ENCODE results near the gene OR8H3. TPM values are rescaled to one million over a fixed set of nuclear protein-coding genes. Genes with fewer than 3 reads are reported as not detected.

The OR8H3 gene
- total and polyA plus RNA-seq, 2 of the 13 experiments (the other 11 are each of a cell fraction or from before 2014, with no cell fraction given) = not detected

DNA sequence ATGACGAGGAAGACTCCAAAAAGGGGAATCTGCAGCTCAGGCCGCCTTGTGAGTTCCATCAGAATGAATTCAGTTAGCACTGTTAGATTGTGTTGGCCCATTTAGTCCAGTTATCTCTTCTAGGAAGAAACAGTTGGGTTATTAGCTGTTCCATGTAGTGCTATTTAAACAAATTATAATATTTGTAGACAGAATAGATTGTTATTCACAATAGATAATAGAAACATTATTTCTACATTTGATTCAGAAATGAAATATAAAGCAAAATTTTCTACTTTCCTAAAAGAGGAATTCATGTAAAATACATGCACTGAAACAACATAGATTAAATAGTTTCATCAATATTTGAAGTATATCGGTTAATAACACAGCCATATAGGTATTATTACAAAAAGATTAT, 38.0 kb downstream of the OR8H3 start, which contains the start of gene OR8K5:
Gene OR8K5 (minus strand): TSS at position 101 of the 400 bp plus-strand sequence. CDS start 0 bp downstream, at position 101.
- no peak within 1 kb of the TSS for H3K27ac ChIP-seq (ENCODE audit: extremely low read length, insufficient read depth, low read length)
- FAIRE-seq (no peak), DNase-seq (ENCODE audit: low spot score) (no peak), ATAC-seq (no peak)
- under 1% methylated on average over 3 of the region's 3 CpGs for WGBS (ENCODE audit: low lambda C conversion rate)
- no peak within 1 kb of the TSS for H3K4me3 ChIP-seq (replicated peaks in 1 of 3; ENCODE audit: insufficient read depth in 1 of 3, low read depth in 2 of 3, low read length in 3 of 3)
- H3K4me2 ChIP-seq (ENCODE audit: low read depth, low read length) = no peak within 1 kb of the TSS
- no peaks in the 10 kb centered on the region for H4K20me1 ChIP-seq (ENCODE audit: insufficient read depth, low read length)
- no TSS peak for BruUV-seq (replicated peaks)
- in situ Hi-C loops (cut with HindIII; ENCODE audit: extremely low pct_ligation_motif_present, low pct_unique_long_range_greater_than_20kb) = no loop called here
- no peak for TF ChIP-seq KDM3A (CRISPR knock-in tag; IDR thresholded peaks at IDR 0.05; ENCODE audit: low read depth)
- TF ChIP-seq ZNF562 (CRISPR knock-in tag; IDR thresholded peaks at IDR 0.05; ENCODE audit: borderline replicate concordance) = no peak
- TF ChIP-seq TAF1 (CRISPR knock-in tag; IDR thresholded peaks at IDR 0.05) = no peak
- no peak for TF ChIP-seq RNF2 (conservative IDR thresholded peaks at IDR 0.05; ENCODE audit: low read depth)
- no peak for TF ChIP-seq ZNF558 (CRISPR knock-in tag; IDR thresholded peaks at IDR 0.05; ENCODE audit: borderline replicate concordance)
- TF ChIP-seq MED1 (CRISPR knock-in tag; IDR thresholded peaks at IDR 0.05) = no peak
- no peak for TF ChIP-seq ZNF280D (CRISPR knock-in tag; IDR thresholded peaks at IDR 0.05)
- TF ChIP-seq PHF8 (CRISPR knock-in tag; IDR thresholded peaks at IDR 0.05) = no peak
- TF ChIP-seq ZNF546 (CRISPR knock-in tag; conservative IDR thresholded peaks at IDR 0.05) = no peak
- TF ChIP-seq, protein P1, sequence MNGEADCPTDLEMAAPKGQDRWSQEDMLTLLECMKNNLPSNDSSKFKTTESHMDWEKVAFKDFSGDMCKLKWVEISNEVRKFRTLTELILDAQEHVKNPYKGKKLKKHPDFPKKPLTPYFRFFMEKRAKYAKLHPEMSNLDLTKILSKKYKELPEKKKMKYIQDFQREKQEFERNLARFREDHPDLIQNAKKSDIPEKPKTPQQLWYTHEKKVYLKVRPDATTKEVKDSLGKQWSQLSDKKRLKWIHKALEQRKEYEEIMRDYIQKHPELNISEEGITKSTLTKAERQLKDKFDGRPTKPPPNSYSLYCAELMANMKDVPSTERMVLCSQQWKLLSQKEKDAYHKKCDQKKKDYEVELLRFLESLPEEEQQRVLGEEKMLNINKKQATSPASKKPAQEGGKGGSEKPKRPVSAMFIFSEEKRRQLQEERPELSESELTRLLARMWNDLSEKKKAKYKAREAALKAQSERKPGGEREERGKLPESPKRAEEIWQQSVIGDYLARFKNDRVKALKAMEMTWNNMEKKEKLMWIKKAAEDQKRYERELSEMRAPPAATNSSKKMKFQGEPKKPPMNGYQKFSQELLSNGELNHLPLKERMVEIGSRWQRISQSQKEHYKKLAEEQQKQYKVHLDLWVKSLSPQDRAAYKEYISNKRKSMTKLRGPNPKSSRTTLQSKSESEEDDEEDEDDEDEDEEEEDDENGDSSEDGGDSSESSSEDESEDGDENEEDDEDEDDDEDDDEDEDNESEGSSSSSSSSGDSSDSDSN (CRISPR knock-in tag; IDR thresholded peaks at IDR 0.05) = no peak
- TF ChIP-seq PTBP1 (IDR thresholded peaks at IDR 0.05; ENCODE audit: low read depth, low read length, poor library complexity, severe bottlenecking) = no peak
- no peak for TF ChIP-seq ZNF792 (CRISPR knock-in tag; IDR thresholded peaks at IDR 0.05)
- no peak for TF ChIP-seq GTF3A (CRISPR knock-in tag; conservative IDR thresholded peaks at IDR 0.05)
- TF ChIP-seq MAF1 (CRISPR knock-in tag; IDR thresholded peaks at IDR 0.05; ENCODE audit: borderline replicate concordance) = no peak
- no peak for TF ChIP-seq ZNF720 (CRISPR knock-in tag; IDR thresholded peaks at IDR 0.05)
- TF ChIP-seq SIX4 (CRISPR knock-in tag; IDR thresholded peaks at IDR 0.05) = no peak
- no peak for TF ChIP-seq ZNF749 (CRISPR knock-in tag; IDR thresholded peaks at IDR 0.05; ENCODE audit: borderline replicate concordance)
- TF ChIP-seq, protein P2, sequence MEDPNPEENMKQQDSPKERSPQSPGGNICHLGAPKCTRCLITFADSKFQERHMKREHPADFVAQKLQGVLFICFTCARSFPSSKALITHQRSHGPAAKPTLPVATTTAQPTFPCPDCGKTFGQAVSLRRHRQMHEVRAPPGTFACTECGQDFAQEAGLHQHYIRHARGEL (CRISPR knock-in tag; IDR thresholded peaks at IDR 0.05) = no peak
- TF ChIP-seq, protein P3, sequence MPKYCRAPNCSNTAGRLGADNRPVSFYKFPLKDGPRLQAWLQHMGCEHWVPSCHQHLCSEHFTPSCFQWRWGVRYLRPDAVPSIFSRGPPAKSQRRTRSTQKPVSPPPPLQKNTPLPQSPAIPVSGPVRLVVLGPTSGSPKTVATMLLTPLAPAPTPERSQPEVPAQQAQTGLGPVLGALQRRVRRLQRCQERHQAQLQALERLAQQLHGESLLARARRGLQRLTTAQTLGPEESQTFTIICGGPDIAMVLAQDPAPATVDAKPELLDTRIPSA (CRISPR knock-in tag; IDR thresholded peaks at IDR 0.05; ENCODE audit: borderline replicate concordance) = no peak
- no peak for TF ChIP-seq ZBTB7B (CRISPR knock-in tag; IDR thresholded peaks at IDR 0.05)
- no peaks in the 10 kb centered on the region for H3K4me1 ChIP-seq (ENCODE audit: insufficient read depth, low read length)
- intact Hi-C loops (cut with micrococcal nuclease; ENCODE audit: unreplicated experiment) = no loop called here
- ChIA-PET POLR2A (no interaction called here), CTCF (ENCODE audit: low intra/inter-chr PET ratio, low total read pairs) (no interaction called here)
- no peak within 1 kb of the TSS for H2AFZ ChIP-seq (ENCODE audit: low read length)
- H3K9me3 ChIP-seq (ENCODE audit: low read length) = peaks cover 49% of the 10 kb centered on the region
- no peaks in the 10 kb centered on the region for H3K27me3 ChIP-seq (ENCODE audit: control insufficient read depth in 1 of 2, insufficient read depth in 2 of 2, low read length in 2 of 2)
- H3K36me3 ChIP-seq (replicated peaks in 1 of 2; ENCODE audit: control insufficient read depth in 1 of 2, insufficient read depth in 2 of 2, low read length in 2 of 2) = no peaks in the 10 kb centered on the region
- H3K9ac ChIP-seq (ENCODE audit: insufficient read depth, low read depth, low read length) = no peak within 1 kb of the TSS
- no peaks in the 10 kb centered on the region for H3K79me2 ChIP-seq (ENCODE audit: insufficient read depth, low read length)

Measured in HepG2 (cell line).